Epithelial cell of esophagus (primary cell): ENCODE measurements around the gene TRIM49D2.
"Not testable (repeated sequence)": the region's sequence is repeated elsewhere in the genome, so short reads cannot be mapped to it uniquely, and the experiment has no call there.

Experiments used
- DNase-seq: peaks from one replicate; pipeline ENCODE4 v3.0.0; 2010; ENCODE audit warnings: low read depth
- H3K4me3 ChIP-seq: 2 replicates; pipeline ENCODE4 v1.5.1; 2011; ENCODE audit warnings: mild to moderate bottlenecking, low read length, control low read depth
- CTCF ChIP-seq: IDR thresholded peaks from 2 replicates; pipeline ENCODE4 v1.5.1; 2011; ENCODE audit warnings: low read depth, mild to moderate bottlenecking, low read length, control low read depth, inconsistent platforms; ENCODE audit not compliant: insufficient read depth; ENCODE audit errors: missing control alignments

The TRIM49D2 gene

DNA sequence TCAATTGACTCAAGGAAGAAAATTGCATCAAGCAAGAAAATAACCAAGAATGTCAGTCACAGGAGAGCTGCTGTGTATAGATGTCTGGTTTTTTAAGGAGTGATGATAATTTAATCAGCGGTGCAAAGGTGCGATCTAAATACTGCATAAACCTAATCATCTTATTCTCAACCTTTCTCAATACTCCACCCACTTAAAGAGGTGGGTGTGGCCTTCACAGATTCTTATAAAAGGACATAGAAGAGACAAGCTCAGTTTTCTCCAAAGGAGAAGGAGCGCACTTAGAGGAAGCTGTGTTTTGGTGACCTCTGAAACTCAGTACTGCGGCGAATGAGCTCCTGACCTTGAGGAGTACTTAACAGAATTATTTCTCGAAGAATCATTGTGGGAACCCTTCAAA, at the start of gene TRIM49D2:
Gene TRIM49D2 (plus strand): TSS at position 301 of the 400 bp plus-strand sequence. CDS start 2,698 bp downstream, outside the sequence.
- not testable (repeated sequence) for DNase-seq, H3K4me3 ChIP-seq

GRCh38 chr11:89877511-89877910, 46.4 kb upstream of the TRIM49D2 start:
- H3K4me3 ChIP-seq, DNase-seq: not testable (repeated sequence)

DNA sequence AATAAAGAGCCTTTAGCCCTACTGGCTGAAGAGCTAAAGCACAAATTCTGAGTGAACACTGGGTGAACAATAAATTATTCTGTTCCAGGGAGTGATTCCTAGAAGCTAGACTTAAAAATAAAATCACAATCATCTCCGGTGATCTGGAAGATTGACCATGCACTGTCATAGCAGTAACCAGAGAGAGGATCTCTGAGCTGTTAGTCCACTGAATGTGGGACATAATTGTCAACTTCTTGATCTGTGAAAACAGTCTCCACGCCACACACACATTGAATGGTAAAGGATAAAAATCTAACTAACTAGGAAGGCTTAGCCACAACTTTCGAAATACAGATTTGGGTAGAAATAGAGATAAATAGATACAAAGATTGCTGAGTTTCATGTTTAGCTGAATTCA, 30.6 kb upstream of the TRIM49D2 start:
- not testable (repeated sequence) for DNase-seq, H3K4me3 ChIP-seq

DNA sequence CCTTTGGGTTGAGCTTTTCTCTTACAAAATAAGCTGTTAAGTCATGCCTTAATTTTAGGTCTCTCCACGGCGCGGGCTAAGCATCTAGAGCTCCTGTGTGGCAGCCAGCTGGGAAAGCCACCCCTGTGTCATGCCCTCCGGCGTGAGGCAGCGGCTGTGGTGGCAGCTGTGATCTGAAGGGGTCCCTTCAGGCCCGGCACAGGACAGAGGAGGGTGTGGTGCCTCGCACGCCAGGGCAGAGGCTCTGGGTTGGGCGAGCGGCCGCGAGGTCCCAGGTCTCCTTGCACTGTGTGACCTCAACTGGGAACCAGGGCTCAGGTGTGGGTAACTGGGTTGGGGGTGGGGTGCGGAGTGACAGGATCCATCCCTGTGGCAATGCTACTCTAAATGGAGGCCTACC, 23.1 kb upstream of the TRIM49D2 start:
- not testable (repeated sequence) for DNase-seq, H3K4me3 ChIP-seq

DNA sequence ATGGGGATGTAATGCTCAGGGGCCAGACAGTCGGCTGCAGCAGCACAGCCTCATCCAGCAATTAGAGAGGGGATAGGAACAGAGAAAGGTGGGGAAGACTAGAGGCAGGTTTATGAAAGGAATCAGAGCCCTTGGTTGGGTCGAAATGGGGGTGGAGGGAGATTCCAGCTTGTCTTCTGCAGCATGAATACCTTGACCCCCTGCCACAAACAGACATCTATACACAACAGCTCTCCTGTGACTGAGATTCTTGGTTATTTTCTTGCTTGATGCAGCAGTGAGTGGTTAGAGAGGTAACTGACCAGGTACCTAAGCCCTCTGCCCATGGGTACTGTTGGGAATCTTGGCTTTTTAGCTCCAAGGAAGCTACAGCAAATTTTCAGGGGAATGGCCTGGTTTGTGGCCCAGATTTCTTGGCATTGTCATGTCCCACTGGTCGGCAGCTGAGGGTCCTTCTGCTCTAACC, 1.6 kb upstream of the TRIM49D2 start, which contains the start of gene TRIM49D1:
Gene TRIM49D1 (minus strand): TSS at position 51 of the 466 bp plus-strand sequence. CDS start 4,535 bp downstream, outside the sequence.
- TF ChIP-seq CTCF: no peak
- no peak for DNase-seq
- H3K4me3 ChIP-seq: no peak within 1 kb of the TSS

GRCh38 chr11:89960833-89961232, 37.0 kb downstream of the TRIM49D2 start:
- H3K4me3 ChIP-seq, DNase-seq: not testable (repeated sequence)

DNA sequence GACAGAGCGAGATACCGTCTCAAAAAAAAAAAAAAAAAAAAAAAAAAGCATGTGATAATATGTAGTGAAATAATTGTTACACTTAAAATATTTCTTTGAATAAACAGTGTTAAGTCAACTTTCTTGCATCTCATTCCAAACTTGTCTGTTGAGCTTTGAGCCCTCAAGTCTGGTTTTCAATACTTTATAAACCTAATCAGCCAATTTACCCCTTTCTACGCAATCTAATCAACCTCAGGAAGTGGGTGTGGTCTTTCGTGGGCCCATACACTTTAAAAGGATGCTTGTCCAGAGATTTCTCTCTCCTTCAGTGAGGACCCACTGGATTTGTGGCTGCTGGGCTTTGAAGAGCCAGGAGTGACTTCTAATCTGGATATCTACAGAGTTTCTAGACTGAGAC, 41.9 kb downstream of the TRIM49D2 start, which contains the start of gene TRIM64:
Gene TRIM64 (plus strand): TSS at position 301 of the 400 bp plus-strand sequence. CDS start 2,467 bp downstream, outside the sequence.
- not testable (repeated sequence) for H3K4me3 ChIP-seq

More for the DNA sequence above, 41.9 kb downstream of the TRIM49D2 start, which contains the start of gene TRIM64:
- DNase-seq: not testable (repeated sequence)
